ENCODE data around the gene ERN1. TPM values are rescaled to one million over a fixed set of nuclear protein-coding genes. Genes with fewer than 3 reads are reported as not detected.
A peak's percentile ranks its signal among the peaks of the same experiment; 100 is the strongest.

Gene ERN1
- total and polyA plus RNA-seq, 2 of the 13 experiments (the other 11 are each of a cell fraction or from before 2014, with no cell fraction given), result 6.0 to 12.7 TPM

- TF ChIP-seq KMT2A (CRISPR knock-in tag; IDR thresholded peaks at IDR 0.05) (peak; percentile 51; the same call in 1 of the 2 replicates), ZMYM2 (CRISPR knock-in tag; IDR thresholded peaks at IDR 0.05) (peak; percentile 62), ARID4A (CRISPR knock-in tag; IDR thresholded peaks at IDR 0.05; ENCODE audit: borderline replicate concordance) (peak; percentile 72; the same call in 1 of the 2 replicates), AGO2 (optimal IDR thresholded peaks at IDR 0.05; ENCODE audit: low read depth, low read length) (no peak), PHF20 (CRISPR knock-in tag; IDR thresholded peaks at IDR 0.05) (0 out of 2 replicates have a peak, but pooled peaks have one; percentile 38), FUBP1 (CRISPR knock-in tag; IDR thresholded peaks at IDR 0.05; ENCODE audit: borderline replicate concordance) (0 out of 2 replicates have a peak, but pooled peaks have one; percentile 83), FOXO1 (CRISPR knock-in tag; IDR thresholded peaks at IDR 0.05) (peak; percentile 96), ZNF337 (CRISPR knock-in tag; IDR thresholded peaks at IDR 0.05; ENCODE audit: borderline replicate concordance, low read depth) (0 out of 2 replicates have a peak, but pooled peaks have one; percentile 69), PRDM10 (CRISPR knock-in tag; IDR thresholded peaks at IDR 0.05; ENCODE audit: low read depth) (peak; percentile 85), NR2C2 (CRISPR knock-in tag; IDR thresholded peaks at IDR 0.05; ENCODE audit: borderline replicate concordance) (peak; percentile 81), ZNF709 (CRISPR knock-in tag; IDR thresholded peaks at IDR 0.05) (peak; percentile 84), ZNF782 (CRISPR knock-in tag; IDR thresholded peaks at IDR 0.05; ENCODE audit: borderline replicate concordance) (no peak), SOX13 (IDR thresholded peaks at IDR 0.05) (peak; percentile 79; the same call in 1 of the 2 replicates), SOX13 (CRISPR knock-in tag; conservative IDR thresholded peaks at IDR 0.05 in 1 of 2, IDR thresholded peaks at IDR 0.05 in 1 of 2) (peak in 1 of 2 experiments; percentile 85; a peak in 2 of 4 replicates), SIN3B (IDR thresholded peaks at IDR 0.05; ENCODE audit: low read length) (0 out of 2 replicates have a peak, but pooled peaks have one; percentile 24), ESRRA (CRISPR knock-in tag; IDR thresholded peaks at IDR 0.05; ENCODE audit: low read depth) (0 out of 2 replicates have a peak, but pooled peaks have one; percentile 62)
These were observed 47.8 kb downstream of the ERN1 start (continued) for GRCh38 chr17:64081802-64082799.

Measured in HepG2 (cell line).